GM19372 (cell line): Measurements from ENCODE around the gene ZNF407.

Experiments used
- ATAC-seq: cut with Tn5 transposase; IDR thresholded peaks from one replicate; pipeline ENCODE4 v1.9.1; 2021; ENCODE audit warnings: mild to moderate bottlenecking, low read depth, moderate library complexity; ENCODE audit not compliant: unreplicated experiment

Gene ZNF407

DNA sequence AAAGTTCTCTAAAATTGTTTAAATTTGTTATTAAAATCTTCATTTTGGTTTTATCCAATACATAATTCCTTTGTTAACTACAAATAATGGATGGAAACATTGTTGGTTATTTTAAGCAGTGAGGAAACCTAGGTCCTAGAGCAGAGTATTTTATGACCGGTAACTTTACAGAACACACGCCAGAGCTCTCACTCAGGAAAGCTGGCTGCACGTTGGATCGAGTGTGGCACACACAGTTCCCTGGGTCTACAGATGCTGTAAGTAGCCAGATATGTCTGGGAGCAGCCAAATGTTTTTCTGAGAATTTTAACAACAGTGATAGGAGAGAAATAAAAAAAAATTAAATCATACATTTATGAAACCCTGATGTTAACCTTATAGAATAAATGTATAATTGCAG, 264.4 kb downstream of the ZNF407 start:
- no peak for ATAC-seq

DNA sequence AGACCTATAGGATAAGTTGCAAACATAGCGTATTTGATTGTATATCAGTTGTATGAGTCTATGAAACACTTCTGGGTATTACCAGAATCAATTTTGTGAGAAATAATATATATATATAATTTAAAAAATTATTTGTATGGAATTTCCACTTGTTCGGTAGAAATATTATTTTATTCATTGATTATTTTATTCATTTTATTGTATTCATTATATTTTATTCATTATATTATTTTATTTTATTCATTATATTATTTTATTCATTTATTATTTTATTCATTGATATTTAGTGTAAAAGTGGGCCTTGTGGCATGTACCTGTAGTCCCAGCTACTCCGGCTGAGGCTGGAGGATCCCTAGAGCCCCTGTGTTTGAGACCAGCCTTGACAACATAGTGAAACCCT, 268.9 kb downstream of the ZNF407 start:
- ATAC-seq: no peak

DNA sequence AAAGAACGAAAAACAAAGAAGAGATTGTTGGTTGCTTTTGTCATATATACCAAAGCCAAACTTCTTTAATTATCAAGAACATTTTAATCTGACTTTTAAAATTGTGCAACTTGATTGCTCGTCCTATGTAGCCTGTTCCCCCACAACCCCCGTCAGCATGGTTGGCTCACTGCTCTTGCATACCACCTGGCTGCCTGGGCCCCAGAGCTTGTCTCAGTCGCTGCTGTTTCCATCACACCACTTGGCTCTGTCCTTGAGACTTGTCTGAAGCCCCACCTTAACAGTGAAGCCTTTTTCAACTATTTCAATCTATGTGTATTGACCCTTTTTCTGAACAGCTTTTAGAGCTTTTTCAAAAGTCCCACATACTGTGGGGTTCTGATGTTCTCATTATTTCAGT, 270.8 kb downstream of the ZNF407 start:
- ATAC-seq: no peak

DNA sequence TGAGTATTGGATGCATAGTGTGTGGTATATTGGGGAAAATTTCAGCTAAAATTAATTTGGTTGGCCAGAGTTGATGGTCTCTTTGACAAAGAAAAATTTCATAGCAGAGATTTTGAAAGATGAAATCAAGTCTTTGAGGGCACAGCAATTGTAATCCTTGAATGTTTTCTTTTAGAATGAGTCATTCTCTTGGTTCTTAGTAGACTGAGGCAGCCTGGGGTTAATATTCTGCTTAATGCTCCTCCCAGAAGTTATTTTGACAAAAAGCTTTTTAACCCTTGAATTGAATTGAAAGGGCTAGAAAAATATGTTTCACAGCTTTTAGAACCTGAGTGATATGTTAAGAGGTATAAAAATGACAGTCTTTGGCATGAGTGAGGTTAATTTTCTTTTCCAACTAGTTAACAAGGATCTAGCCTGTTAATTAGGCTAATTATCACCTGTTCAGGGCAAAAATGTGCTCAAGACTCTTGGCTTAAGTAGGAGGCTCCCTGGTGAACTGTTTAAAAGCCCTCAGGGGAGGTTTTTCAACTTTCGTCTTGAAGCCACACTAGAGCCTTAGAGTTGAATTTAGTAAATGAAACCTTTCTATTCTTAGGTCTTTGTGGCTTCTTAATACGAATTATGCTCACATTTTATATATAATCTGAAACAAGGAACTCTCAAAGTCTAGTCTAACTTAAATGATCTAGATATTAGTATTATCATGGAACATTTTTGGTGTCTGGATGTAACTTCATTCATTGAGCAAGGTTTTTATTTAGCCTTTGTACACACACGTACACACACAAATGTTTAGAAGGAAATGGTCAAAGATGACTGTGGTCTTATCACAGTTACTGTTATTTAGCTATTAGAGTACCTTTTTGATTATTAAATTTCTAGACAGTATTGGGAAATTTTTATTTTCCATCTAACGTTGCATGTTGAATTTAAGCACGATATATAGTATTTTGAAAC, 272.5 kb downstream of the ZNF407 start:
- peak; percentile 87 for ATAC-seq

DNA sequence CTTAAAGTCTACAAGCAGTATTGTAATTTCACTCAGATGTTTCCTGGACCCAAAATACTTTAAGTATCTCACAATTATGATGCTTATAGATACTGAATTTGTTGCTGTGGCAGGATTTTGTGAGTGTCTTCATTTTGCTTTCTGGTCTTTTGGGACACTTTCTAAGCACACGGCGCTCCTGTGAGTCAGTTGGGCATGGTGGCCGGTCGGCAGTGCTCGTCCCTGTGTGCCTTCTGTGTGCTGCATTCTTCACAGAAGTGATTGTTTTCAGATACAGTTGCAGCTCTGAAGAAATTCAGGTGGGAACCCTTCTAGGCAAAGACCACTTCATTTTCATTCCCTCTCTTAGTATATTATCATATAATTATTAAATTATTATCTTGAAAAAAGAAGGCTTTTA, 273.3 kb downstream of the ZNF407 start:
- ATAC-seq: no peak

DNA sequence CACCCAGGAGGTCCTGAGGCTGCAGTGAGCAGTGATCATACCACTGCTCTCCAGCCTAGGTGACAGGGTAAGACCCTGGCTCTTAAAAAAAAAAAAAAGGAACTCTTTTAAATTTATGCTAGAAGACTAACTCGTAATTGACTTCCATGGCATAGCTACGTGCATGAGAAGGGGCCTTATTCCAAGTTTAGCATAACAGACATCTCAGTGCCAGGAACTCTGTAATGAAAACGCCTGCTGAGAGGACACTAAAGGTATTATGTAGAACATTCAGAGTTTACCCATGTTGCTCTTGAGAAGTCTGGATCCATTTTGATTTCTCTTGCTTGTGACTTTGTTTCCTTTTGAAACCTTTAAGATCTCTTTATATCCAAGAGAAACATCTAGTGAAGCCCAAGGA, 276.0 kb downstream of the ZNF407 start:
- no peak for ATAC-seq

DNA sequence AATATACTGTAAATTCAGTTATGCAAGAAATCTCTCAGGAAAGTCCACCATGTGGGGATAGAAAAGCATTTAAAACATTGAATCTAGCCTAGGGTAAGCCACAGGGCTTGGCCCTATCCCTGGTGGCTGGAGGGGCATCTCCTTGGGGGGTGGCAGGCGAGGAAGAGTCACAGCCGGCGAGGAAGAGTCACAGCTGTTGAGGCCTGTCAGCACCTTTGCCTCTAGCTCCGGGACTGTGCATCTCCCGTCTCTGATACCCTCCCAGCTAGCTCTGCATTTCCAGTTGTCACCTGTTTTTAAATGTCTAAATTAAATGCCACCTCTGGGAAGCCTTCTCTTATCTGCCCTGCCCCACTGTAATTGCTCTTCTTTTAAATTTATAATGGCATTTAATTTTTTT, 276.7 kb downstream of the ZNF407 start:
- no peak for ATAC-seq

DNA sequence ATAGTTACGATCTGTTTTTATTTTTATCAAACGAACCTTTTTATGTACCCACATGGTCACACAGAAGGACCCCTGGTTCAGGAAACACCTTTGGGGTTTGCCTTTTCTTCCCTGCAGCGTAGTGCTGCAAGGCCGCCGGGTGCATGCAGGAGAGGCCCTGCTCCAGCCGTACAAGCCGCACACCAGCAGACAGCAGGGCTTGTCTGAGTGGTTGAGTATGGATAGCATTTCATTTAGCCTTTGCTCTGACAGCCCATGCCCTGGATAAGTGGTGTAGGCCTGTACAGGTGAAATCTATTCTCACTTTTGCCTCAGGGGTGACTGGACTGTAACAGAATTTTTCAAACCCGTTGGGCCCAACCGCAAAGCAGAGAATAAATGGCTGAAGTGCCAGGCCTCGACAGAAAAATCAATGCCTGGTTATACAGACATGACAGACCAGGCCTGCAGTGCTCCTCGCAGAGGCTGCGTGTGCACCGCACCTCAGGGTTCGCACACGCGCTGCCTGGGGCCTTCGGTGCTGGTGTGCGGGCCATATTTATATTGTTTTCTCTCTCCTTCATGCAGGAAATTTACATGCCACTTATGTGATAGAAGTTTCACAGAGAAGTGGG, 279.1 kb downstream of the ZNF407 start:
- ATAC-seq: no peak

DNA sequence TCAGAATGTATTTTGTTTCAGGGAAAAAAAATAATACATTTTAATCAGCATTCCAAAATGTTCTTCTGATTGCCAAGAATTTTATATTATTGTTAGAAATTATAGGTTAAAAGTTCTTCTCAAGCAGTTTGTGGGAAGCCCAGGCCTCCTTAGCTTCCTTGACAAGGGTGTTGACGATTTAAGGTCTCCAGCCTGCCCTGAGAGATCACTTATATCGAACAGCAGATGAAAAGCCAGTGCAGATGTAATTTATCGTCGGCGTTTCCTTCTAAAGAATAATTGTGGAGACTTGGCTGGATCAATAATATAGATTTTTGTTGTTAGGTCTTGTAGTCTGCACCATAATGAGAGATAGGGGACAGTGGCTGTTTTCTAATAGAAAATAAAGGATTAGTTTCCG, 280.6 kb downstream of the ZNF407 start:
- ATAC-seq: no peak

DNA sequence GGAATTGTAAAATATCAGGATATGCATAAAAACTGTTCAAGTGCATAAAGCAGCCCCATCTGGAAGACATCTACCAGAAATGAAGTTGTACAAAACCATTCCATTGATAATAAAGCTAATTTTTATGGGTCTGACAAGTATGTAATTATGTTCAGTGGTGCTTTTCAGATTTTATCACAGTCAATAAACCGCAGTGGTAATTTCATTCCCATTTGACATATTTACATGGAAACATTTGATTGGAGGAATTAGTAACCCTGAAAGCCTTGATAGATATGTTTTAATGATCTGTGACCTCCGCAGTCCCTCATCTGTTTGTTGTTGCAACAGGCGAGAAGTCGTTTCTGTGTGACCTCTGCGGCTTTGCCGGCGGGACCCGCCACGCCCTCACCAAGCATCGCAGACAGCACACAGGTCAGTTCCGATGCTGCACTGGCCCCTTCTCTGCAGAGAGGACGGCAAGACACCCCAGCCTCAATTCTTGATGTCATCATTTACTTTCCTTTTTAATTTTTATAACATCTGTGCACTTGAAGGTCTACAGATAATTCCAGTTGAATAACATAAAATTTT, 283.1 kb downstream of the ZNF407 start:
- ATAC-seq: no peak

DNA sequence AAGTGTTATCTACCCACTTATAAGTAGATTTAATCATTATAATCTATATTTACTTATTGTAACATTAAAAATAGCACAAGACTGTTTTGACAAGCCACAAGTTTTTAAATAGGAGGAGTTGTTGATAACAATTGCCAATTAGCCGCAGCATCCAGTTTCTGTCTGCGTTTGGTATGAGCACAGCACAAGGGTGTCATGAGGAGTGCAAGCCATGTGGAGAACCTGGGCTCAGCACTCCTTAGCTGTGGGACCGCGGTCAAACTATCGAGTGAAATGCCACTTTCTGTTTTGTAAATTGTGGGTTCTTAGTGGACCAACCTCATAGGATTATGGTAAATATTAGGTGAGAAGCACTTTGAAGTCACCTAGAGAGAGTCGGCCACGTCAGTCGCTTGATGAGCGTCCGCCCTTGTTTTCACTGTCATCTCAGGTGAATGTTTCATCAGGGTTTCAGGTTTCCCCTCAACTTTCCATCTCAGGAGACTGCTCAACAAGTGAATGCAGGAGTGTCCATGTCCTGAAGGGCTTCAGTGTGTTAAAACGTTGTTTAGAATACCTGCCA, 294.5 kb downstream of the ZNF407 start:
- ATAC-seq: no peak

DNA sequence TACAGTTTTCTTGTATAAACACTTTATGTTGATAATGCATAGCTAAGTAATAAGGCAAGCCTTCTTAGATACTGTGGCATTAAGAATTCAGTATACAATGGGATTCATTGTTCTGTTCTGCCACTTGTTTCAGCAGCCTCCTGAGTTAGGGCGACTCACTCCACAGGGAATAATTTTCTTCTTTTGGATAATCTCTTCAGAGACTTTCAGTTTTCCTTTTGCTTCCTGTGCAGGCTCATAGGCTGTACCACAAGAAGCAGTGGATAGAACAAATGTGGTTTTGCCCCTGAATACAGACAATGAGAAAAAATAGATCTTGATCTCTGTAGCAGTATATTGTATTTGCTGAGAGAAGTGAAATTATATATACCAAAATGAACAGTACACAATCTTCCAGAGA, 298.0 kb downstream of the ZNF407 start:
- no peak for ATAC-seq

DNA sequence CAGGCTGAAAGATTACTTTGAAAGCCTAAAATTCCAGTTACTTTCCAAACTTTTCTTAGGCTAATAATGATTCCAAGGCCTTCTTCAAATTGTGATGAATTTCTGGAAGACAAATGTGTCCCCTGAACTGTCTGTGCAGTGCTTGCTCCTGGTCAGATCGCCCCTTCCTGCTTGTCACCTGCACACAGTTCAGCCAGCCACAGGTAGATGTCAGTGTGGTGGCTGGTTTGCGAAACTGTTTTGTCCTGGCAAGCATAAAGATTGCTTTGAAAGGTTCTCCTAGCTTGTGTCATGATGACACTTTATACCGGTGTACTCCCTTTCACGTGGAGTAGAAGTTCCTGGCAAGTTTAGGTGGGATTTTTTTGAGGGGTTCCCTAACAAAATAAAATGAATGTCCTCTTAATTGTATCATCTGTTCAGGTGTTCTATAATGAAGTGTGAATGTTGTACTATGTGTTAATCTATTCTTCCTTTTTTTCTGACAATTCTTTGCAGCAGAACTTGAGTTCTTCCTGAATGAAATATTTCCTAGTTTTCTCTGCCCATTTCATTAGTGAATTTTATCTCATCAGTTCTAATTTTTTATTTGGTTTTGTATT, 298.8 kb downstream of the ZNF407 start:
- ATAC-seq: no peak

DNA sequence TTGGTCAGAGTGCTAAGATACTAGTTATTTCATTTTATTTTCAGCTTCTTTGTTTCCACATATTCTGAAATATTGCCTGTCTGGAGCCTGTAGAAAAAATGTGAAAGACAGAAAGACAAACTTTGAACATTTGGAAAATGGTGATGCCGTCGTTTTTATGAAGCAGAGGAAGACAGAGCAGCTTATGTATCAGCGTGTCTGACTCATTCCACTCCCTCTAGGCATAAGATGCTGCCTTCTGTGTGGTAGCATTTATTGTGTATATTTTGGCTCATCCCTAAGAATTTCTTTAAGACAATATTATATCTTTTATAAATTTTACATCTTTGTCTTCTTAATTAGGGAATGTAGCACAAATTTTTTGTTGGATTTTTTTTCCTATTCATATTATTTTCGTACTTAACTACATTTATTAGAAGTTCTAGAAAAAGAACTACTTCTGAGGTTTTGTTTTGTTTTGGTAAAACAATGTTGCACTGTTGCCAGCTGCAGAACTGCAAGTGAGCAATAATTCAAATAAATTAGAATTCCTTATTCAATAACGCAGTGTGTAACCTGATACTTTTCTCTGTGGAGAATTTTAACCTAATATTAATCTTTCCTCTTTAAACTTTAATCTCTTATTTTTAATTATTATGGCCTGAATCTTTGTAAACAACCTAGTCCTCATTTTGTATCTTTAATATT, 300.4 kb downstream of the ZNF407 start:
- ATAC-seq: no peak

DNA sequence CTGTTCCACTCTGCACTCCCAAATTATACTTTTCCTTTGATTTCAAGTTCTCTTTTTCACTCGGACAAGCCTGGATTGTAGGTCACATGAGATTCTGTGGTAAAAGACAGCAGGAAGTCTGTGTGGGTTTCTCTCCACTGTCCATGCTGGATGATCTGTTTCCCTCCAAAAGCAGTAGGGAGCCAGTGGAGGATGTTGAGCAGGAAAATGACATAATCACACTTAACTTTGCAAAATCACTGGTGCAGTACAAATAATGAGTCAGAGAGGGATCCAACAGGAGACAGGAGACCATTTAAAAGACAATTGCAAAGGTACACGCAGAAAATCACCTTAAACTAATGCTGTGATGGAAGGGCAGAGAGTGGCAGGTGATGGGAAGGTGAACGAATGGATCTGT, 301.3 kb downstream of the ZNF407 start:
- ATAC-seq: no peak

DNA sequence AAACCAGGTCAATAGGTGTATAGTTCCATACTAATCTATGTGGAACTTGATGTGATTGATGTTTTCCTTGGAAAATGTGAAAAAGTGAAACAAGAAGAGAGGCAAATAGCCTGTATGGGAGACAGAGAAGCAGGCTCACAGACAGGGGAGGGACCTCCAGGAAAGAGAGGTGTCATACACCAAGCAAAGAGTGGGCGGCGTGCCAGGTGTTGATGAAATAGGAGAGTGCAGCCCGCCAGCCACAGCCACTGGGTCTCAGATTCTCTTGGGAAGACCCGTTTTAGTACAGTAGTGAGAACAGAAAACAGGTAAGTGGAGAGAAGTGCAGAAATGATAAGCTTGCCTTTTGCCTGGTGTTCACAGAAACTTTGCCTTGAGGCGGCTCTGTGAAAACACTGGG, 301.9 kb downstream of the ZNF407 start:
- no peak for ATAC-seq

DNA sequence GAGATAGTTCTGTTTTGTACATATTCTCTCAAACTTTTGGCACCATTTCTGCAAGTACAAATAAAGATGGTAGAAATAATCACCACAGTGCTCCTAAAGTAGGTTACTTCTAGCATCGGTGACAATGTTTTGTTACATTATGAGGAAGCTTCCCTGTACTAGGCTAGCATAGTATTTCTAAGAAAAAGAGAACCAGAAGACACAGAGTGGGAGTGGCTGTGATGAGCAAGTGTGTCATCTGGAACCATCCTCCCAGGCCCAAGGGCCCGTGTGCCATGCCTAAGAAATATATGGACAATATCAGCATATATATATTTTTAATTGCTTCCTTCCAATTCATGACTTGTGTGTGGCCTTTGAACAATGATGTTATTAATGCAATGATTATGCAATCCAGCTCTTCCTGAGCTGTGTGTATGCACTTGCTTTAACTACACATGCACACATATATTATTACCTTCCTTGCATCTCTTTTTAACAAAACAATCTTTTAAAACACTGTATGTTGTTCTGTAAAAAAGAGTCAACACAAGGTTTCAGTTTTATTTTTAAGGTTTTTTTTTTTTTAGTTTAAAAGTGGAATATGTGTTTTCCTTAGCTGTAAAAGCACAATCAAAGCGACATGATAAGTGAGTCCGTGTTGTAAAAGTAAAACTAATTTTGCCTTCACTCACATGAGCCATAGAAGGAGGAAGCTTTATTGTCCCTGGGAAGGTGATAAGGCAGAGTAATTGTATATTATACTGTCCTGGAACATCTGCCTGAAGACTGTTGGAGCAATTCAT, 303.9 kb downstream of the ZNF407 start:
- ATAC-seq: no peak

DNA sequence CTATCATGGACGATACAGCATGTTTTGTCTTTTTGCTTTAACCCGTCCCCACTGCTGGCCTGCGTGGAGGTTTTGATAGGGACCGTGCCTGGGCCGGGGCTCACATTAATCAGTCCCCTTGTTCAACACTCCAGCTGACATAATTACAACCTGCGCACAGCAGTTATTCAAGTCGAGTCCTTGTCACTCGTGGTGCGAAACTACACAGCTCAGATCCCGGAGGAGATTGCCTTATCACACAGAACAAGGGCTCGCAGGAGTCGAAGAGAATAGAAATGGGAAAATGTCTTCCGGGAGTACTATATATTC, 304.4 kb downstream of the ZNF407 start:
- no peak for ATAC-seq

DNA sequence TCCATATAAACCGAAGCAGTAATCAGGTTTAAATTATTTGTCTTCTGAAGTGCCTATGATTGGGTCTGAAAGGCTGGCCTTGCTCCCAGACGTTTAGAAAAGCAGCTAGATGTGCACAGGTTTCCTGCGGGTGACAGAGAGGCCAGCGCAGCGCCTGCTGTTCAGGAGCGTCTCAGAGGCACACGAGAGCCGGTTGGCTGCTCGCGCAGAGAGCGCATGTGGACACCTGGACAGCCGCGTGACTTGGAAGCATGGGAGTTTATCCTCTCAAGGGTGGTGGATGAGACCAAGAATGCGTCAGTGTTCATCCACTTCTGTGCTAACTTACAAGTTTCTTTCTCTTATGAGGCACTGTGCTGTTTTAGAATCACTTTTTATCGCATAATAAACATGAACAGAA, 307.6 kb downstream of the ZNF407 start:
- ATAC-seq: no peak

DNA sequence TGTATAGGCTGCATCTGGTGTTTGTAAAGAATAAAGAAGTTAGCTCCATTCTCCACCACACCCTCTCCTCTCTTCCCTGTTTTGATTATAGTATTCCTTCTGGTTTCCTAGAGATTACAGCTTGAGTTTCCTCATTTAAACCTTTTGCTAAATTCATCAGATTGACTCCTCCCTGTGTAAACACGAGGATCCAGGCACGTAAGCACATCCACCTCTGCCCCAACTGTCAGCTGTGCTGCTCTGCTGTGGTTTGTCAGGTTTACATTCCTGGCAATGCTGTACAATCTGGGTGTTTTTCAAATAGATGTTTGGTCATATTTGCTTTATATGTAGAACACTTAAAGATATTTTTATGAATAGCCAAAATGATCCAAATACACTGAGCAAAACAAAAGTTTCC, 308.5 kb downstream of the ZNF407 start:
- ATAC-seq: no peak
